Stimulated activated CD4-positive, alpha-beta T cell treated with anti-CD3 and anti-CD28 coated beads, Interleukin-4, amount 100 ng/mL, for 24 hours (primary cell): ENCODE measurements around the gene MINK1.
"Not testable (repeated sequence)": the region's sequence is repeated elsewhere in the genome, so short reads cannot be mapped to it uniquely, and the experiment has no call there.

Experiments
- DNase-seq: peaks from one replicate; pipeline ENCODE4 v3.0.0-alpha.2; 2020

Gene MINK1

GRCh38 chr17:4812690-4813089, 20.4 kb upstream of the MINK1 start:
- no peak for DNase-seq

GRCh38 chr17:4815043-4815675, 18.0 kb upstream of the MINK1 start:
- no peak for DNase-seq

GRCh38 chr17:4816826-4817225, 16.3 kb upstream of the MINK1 start:
- DNase-seq = no peak

- DNase-seq = no peak
These were observed 14.9 kb upstream of the MINK1 start for GRCh38 chr17:4818276-4818675.

GRCh38 chr17:4822835-4823234, 10.3 kb upstream of the MINK1 start:
- DNase-seq = no peak

GRCh38 chr17:4823373-4824089, 9.6 kb upstream of the MINK1 start:
- no peak for DNase-seq

GRCh38 chr17:4827399-4827798, 5.7 kb upstream of the MINK1 start:
- DNase-seq = no peak

- DNase-seq = not testable (repeated sequence)
These were observed 337 bp upstream of the MINK1 start for GRCh38 chr17:4832829-4833177.

GRCh38 chr17:4833941-4834680, 971 bp downstream of the MINK1 start:
- DNase-seq = no peak

GRCh38 chr17:4834681-4835020, 1.5 kb downstream of the MINK1 start:
- DNase-seq = no peak

GRCh38 chr17:4836221-4836620, 3.1 kb downstream of the MINK1 start:
- DNase-seq = no peak

- DNase-seq = no peak
These were observed 4.5 kb downstream of the MINK1 start for GRCh38 chr17:4837471-4838308.

GRCh38 chr17:4838309-4838785, 5.2 kb downstream of the MINK1 start:
- no peak for DNase-seq

- no peak for DNase-seq
These were observed 6.1 kb downstream of the MINK1 start for GRCh38 chr17:4839221-4839620.

GRCh38 chr17:4839965-4840892, 7.1 kb downstream of the MINK1 start:
- no peak for DNase-seq

- peak; percentile 13 for DNase-seq
These were observed 7.7 kb downstream of the MINK1 start for GRCh38 chr17:4840893-4841242.

GRCh38 chr17:4842376-4842775, 9.2 kb downstream of the MINK1 start:
- DNase-seq = no peak

- DNase-seq = no peak
These were observed 10.3 kb downstream of the MINK1 start for GRCh38 chr17:4843321-4844000.

GRCh38 chr17:4845118-4845517, 12.0 kb downstream of the MINK1 start:
- no peak for DNase-seq

GRCh38 chr17:4846635-4847390, 13.7 kb downstream of the MINK1 start:
- no peak for DNase-seq
